Measurements from ENCODE around the gene VARS1.
A peak's percentile ranks its signal among the peaks of the same experiment; 100 is the strongest.

The VARS1 gene

GRCh38 chr6:31769684-31770371 lies 25.7 kb downstream of the VARS1 start:
- peak; percentile 76 for DNase-seq

GRCh38 chr6:31768363-31769257 lies 26.9 kb downstream of the VARS1 start:
- no peak for DNase-seq

DNA sequence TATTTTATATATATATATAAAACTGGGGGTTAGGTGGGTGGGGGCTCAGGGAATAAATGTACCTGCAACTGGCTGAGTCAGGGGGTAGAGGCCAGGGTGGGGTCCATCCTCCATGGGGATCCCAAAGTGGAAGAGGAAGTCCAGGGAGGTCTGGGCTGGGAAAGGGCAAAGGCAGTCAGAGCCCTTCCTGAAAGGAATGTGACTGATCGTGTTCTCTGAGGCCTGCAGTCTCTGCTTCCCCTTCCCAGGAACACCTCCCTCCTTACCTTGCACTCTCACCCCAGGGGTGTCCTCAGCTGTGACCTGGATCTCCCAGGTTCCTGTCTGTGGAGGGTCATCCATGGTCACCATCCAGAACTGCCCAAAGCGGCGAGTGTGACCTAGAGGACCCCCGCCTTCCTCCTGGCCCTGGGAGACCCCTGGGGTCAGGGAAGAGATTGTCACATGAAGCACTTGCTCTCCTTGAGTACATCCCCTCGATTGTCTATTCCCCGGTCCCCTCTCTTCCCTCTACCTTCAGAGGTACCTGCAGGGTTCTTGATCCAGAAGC lies 28.4 kb downstream of the VARS1 start:
- no peak for DNase-seq

- no peak for DNase-seq
Observed at GRCh38 chr6:31765910-31766794, 29.4 kb downstream of the VARS1 start.

- DNase-seq, result no peak
Observed at GRCh38 chr6:31765559-31765909, 30.0 kb downstream of the VARS1 start.

DNA sequence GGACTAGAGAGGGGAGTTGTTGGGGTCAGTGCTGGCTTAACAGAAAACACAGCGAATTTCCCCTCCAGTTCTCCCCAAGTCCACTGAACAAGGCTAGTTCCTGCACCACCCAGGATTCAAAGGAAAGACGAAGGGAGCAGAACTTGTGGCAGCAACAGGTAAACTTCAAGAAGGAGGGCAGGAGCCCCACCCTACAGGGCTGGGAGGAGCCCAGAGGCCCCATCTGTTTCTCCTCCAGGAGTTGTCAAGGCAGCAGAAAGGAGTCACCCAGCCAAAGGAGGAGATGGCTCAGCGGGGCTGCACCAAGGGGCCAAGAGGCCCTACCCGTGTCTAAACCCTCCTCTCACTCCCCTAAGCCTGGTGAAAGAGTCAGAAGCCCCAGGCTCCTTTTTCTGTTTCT lies 31.4 kb downstream of the VARS1 start:
- no peak for DNase-seq

DNA sequence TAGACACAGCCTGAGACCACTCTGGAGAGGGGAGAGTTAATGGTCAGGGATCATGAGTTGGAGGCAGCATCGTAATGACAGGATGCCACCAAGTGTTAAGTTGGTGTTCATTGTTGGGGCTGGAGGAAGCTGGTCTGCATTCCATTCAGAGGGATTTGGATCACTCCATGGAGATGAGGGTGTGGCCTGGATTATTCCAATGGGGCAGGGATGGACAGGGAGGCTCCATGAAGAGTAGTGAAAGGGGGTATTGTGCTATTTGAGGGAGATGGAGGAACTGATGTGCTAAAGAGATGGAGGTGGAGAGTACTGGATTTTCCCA lies 32.0 kb downstream of the VARS1 start:
- DNase-seq, result no peak

DNA sequence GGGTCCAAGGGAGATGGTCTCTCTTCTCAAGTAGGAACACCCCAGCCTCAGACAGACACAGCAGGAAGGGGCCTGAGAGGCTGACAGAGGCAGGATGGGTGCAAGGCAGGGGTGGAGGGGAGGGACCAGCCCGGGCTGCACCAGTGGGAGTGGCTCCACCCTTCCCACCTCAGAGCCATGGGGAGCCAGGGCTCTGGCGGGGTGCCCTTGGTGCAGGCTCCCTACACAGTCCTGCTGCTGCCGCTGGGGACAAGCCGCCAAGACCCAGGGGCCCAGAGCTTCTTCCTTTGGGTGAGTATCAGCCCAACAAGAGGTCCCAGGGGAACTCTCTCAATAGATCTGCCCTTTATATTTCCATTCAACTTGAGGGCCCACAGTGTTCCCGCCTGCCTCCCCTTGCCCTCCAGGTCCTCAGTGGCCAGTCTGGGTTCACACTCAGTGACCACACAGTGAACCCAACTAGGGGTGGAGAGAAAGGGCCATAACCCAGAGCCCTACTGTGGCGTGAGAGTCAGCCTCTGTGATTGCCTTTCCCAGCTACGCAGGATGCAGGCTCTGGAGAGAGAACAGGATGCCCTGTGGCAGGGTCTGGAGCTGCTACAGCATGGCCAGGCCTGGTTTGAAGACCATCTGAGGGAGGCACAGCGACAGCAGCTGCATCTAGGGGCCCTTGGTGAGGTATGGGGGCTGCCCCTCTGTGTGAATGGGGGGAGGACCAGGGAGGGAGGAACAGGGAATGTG lies 32.5 kb downstream of the VARS1 start:
- no peak for DNase-seq

- DNase-seq, result no peak
Observed at GRCh38 chr6:31762356-31762755, 33.2 kb downstream of the VARS1 start, which contains the start of gene SAPCD1. Gene SAPCD1 (plus strand): TSS chr6:31762656. CDS start chr6:31763055, 399 bp downstream.

DNA sequence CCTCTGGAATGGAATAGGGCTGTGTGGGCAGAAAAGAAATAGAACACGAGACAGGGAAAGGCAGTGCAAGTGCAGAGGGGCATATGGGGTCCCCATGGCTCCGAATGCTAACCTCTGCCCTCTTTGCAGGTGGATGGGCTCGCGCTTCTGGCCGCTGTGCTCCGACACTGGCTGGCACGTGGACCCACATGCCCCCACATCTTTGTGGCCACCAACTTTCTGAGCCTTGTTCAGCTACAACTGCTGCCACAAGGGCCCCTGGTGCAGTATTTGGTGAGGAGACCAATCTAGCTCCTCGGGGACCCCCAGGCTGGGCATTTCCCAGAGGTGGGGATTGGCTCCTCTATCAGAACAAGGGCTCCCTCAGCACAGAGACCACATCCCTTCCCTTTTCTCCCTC lies 34.2 kb downstream of the VARS1 start:
- no peak for DNase-seq

- DNase-seq, result no peak
Observed at GRCh38 chr6:31760790-31761189, 34.8 kb downstream of the VARS1 start.

DNA sequence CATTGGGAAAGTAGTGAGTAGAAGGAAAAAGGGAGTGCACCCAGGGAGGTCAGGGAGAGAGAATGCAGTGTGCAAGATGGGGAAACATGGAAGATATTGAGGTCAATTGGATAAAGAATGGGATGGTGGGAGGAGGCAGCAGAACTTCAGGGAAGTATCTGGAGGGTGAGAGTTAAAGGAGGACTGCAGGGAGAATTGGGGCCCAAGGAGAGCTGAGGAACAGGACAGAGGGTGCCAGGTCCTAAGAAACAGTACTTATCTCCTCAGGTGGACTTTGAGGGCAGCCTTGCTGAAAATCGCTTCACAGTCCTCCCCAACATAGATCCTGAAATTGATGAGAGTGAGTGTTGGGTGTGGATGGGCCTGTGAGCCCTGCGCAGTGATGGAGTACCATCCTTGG lies 37.3 kb downstream of the VARS1 start:
- no peak for DNase-seq

DNA sequence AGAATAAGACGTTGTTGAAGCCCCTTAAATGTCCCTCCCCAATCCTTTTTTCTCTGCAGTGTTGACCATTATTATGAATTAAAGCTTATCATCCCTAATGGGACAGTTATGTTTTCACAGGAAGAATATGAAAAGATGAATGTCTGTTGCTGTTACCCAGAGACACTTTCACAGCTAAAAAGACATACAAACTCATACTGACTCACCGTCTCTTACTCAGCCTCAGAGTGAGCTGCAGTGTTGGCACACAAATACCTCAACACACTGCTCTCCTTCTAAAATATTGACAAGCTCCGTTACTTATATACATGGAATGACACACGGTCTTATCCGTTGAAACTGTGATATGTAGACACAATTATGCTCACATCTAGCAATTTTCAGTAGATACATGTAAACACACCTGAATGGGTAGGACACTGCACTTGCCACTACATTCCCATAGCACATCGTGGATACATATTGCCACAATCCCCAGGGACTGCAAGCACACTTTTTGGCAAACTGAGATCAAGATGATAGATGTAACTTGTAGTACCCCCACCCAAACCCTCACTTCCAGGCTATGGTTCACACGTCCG lies 42.7 kb downstream of the VARS1 start:
- no peak for DNase-seq

GRCh38 chr6:31750411-31751022 lies 45.0 kb downstream of the VARS1 start:
- no peak for DNase-seq

GRCh38 chr6:31749301-31750036 lies 46.1 kb downstream of the VARS1 start:
- DNase-seq, result no peak

Data from stimulated activated CD4-positive, alpha-beta T cell treated with anti-CD3 and anti-CD28 coated beads, Interleukin-4, amount 100 ng/mL, for 1 hour (primary cell).